Stomach smooth muscle (tissue), 2 donors: ENCODE results near the gene EPB41L4B.
"Not testable (repeated sequence)": the region's sequence is repeated elsewhere in the genome, so short reads cannot be mapped to it uniquely, and the experiment has no call there.

Experiments
- H3K27ac ChIP-seq: one replicate; pipeline ENCODE4 v1.7.0; 2013; ENCODE audit warnings: mild to moderate bottlenecking, low read length, inconsistent platforms
- H3K27me3 ChIP-seq, 2 donors: one replicate each; pipeline ENCODE4 v1.7.0; 2013; ENCODE audit warnings: low read length in 2 of 2; ENCODE audit not compliant: insufficient read depth in 2 of 2, control insufficient read depth in 1 of 2
- H3K36me3 ChIP-seq, 2 donors: one replicate each; pipeline ENCODE4 v1.7.0; 2013; ENCODE audit warnings: low read length in 2 of 2; ENCODE audit not compliant: control insufficient read depth in 2 of 2, insufficient read depth in 2 of 2
- H3K4me1 ChIP-seq: one replicate; pipeline ENCODE4 v1.7.0; 2013; ENCODE audit warnings: low read length; ENCODE audit not compliant: control insufficient read depth, insufficient read depth
- H3K4me3 ChIP-seq, 2 donors: one replicate each; pipeline ENCODE4 v1.7.0; 2013; ENCODE audit warnings: low read length in 2 of 2
- H3K9ac ChIP-seq, 2 donors: one replicate each; pipeline ENCODE4 v1.7.0; 2013; ENCODE audit warnings: low read length in 2 of 2, mild to moderate bottlenecking in 1 of 2
- H3K9me3 ChIP-seq, 2 donors: one replicate each; pipeline ENCODE4 v1.7.0; 2013; ENCODE audit warnings: low read length in 2 of 2; ENCODE audit not compliant: control insufficient read depth in 2 of 2
- donor health status: healthy.
- donor health status: Pancreatic carcinoma.

EPB41L4B gene

GRCh38 chr9:109299891-109300290 is 21.0 kb downstream of the EPB41L4B start:
- peaks cover 0 to 2% of the 10 kb centered on the region in 2 donors for H3K9me3 ChIP-seq
- no peaks in the 10 kb centered on the region for H3K4me1 ChIP-seq
- H3K4me3 ChIP-seq: no peak overlapping the region
- no peak overlapping the region for H3K9ac ChIP-seq
- H3K36me3 ChIP-seq: no peaks in the 10 kb centered on the region
- no peak overlapping the region for H3K27ac ChIP-seq
- no peaks in the 10 kb centered on the region for H3K27me3 ChIP-seq

GRCh38 chr9:109297899-109298298 is 23.0 kb downstream of the EPB41L4B start:
- H3K9ac ChIP-seq: no peak overlapping the region
- no peak overlapping the region for H3K4me3 ChIP-seq
- peaks cover 0 to 2% of the 10 kb centered on the region in 2 donors for H3K9me3 ChIP-seq
- no peak overlapping the region for H3K27ac ChIP-seq
- no peaks in the 10 kb centered on the region for H3K27me3 ChIP-seq
- no peaks in the 10 kb centered on the region for H3K36me3 ChIP-seq
- no peaks in the 10 kb centered on the region for H3K4me1 ChIP-seq

GRCh38 chr9:109295221-109296130 is 25.4 kb downstream of the EPB41L4B start:
- Histone ChIP-seq H3K27ac (no peak overlapping the region), H3K9me3 (peaks cover 0 to 2% of the 10 kb centered on the region in 2 donors), H3K36me3 (no peaks in the 10 kb centered on the region), H3K4me1 (no peaks in the 10 kb centered on the region), H3K9ac (no peak overlapping the region), H3K27me3 (no peaks in the 10 kb centered on the region), H3K4me3 (no peak overlapping the region)

- Histone ChIP-seq H3K9ac (no peak overlapping the region), H3K36me3 (no peaks in the 10 kb centered on the region), H3K4me1 (no peaks in the 10 kb centered on the region), H3K9me3 (no peaks in the 10 kb centered on the region), H3K27me3 (no peaks in the 10 kb centered on the region), H3K27ac (no peak overlapping the region), H3K4me3 (no peak overlapping the region)
These were observed 30.5 kb downstream of the EPB41L4B start for GRCh38 chr9:109290385-109290784.

GRCh38 chr9:109289931-109290330 is 30.9 kb downstream of the EPB41L4B start:
- Histone ChIP-seq H3K9ac (no peak overlapping the region), H3K27me3 (no peaks in the 10 kb centered on the region), H3K36me3 (no peaks in the 10 kb centered on the region), H3K4me1 (no peaks in the 10 kb centered on the region), H3K27ac (no peak overlapping the region), H3K4me3 (no peak overlapping the region), H3K9me3 (no peaks in the 10 kb centered on the region)

- Histone ChIP-seq H3K4me3 (no peak overlapping the region), H3K27me3 (no peaks in the 10 kb centered on the region), H3K27ac (no peak overlapping the region), H3K9me3 (no peaks in the 10 kb centered on the region), H3K9ac (no peak overlapping the region), H3K4me1 (no peaks in the 10 kb centered on the region), H3K36me3 (no peaks in the 10 kb centered on the region)
These were observed 31.7 kb downstream of the EPB41L4B start for GRCh38 chr9:109289186-109289585.

GRCh38 chr9:109286981-109287380 is 33.9 kb downstream of the EPB41L4B start:
- no peaks in the 10 kb centered on the region for H3K9me3 ChIP-seq
- no peaks in the 10 kb centered on the region for H3K36me3 ChIP-seq
- no peak overlapping the region for H3K4me3 ChIP-seq
- no peaks in the 10 kb centered on the region for H3K4me1 ChIP-seq
- no peak overlapping the region for H3K9ac ChIP-seq
- H3K27ac ChIP-seq: no peak overlapping the region
- H3K27me3 ChIP-seq: no peaks in the 10 kb centered on the region

GRCh38 chr9:109286571-109286977 is 34.3 kb downstream of the EPB41L4B start:
- no peaks in the 10 kb centered on the region for H3K27me3 ChIP-seq
- H3K36me3 ChIP-seq: no peaks in the 10 kb centered on the region
- H3K4me1 ChIP-seq: no peaks in the 10 kb centered on the region
- no peak overlapping the region for H3K27ac ChIP-seq
- no peaks in the 10 kb centered on the region for H3K9me3 ChIP-seq
- H3K4me3 ChIP-seq: no peak overlapping the region
- H3K9ac ChIP-seq: no peak overlapping the region

- H3K9ac ChIP-seq, H3K4me3 ChIP-seq, H3K27me3 ChIP-seq, H3K36me3 ChIP-seq, H3K4me1 ChIP-seq, H3K9me3 ChIP-seq, H3K27ac ChIP-seq: not testable (repeated sequence)
These were observed 37.2 kb downstream of the EPB41L4B start for GRCh38 chr9:109283672-109284071.

GRCh38 chr9:109283012-109283411 is 37.8 kb downstream of the EPB41L4B start:
- Histone ChIP-seq H3K9me3 (no peaks in the 10 kb centered on the region), H3K4me1 (no peaks in the 10 kb centered on the region), H3K36me3 (no peaks in the 10 kb centered on the region), H3K9ac (no peak overlapping the region), H3K27ac (no peak overlapping the region), H3K4me3 (no peak overlapping the region), H3K27me3 (no peaks in the 10 kb centered on the region)

- no peak overlapping the region for H3K9ac ChIP-seq
- H3K27me3 ChIP-seq: no peaks in the 10 kb centered on the region
- no peak overlapping the region for H3K4me3 ChIP-seq
- H3K9me3 ChIP-seq: no peaks in the 10 kb centered on the region
- H3K36me3 ChIP-seq: no peaks in the 10 kb centered on the region
- H3K27ac ChIP-seq: no peak overlapping the region
- no peaks in the 10 kb centered on the region for H3K4me1 ChIP-seq
These were observed 38.6 kb downstream of the EPB41L4B start for GRCh38 chr9:109282302-109282701.
